ENCODE data around the gene ABCG1. TPM values are rescaled to one million over a fixed set of nuclear protein-coding genes. Genes with fewer than 3 reads are reported as not detected.
"Not testable (repeated sequence)": the region's sequence is repeated elsewhere in the genome, so short reads cannot be mapped to it uniquely, and the experiment has no call there.

Gene ABCG1
- 1 to 10 TPM in 2 of 3 donors, under 1 TPM in 1; 0.79 to 1.8 (median 1.7) TPM for total RNA-seq

DNA sequence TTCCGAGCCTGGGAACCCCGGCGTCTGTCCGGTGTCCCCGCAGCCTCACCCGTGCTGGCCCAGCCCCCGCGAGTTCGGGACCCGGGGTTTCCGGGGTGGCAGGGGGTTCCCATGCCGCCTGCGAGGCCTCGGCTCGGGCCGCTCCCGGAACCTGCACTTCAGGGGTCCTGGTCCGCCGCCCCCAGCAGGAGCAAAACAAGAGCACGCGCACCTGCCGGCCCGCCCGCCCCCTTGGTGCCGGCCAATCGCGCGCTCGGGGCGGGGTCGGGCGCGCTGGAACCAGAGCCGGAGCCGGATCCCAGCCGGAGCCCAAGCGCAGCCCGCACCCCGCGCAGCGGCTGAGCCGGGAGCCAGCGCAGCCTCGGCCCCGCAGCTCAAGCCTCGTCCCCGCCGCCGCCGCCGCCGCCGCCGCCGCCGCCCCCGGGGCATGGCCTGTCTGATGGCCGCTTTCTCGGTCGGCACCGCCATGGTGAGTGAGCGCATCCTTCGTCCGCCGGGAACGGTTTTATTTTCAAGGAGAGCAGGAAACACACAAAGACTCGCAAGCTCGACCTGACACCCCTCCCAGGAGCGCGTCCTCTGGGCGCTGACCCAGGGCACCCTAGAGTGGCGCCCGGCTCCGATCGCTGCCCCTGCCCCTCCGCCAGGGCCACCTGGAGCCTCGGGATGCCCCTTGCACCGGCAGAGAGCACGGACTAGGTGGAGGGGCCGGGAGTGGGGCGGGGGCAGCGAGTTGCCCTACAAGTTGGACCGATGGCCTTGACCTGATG lies at the start of gene ABCG1:
ABCG1 (plus strand) TSS at position 305 of the 770 bp plus-strand sequence; CDS start at position 428, 123 bp downstream.
- Mint-ChIP-seq H3K9me3 (peaks cover 5% of the 10 kb centered on the region), H3K36me3 (ENCODE audit: insufficient read depth) (peaks cover 3% of the 10 kb centered on the region), H3K4me1 (ENCODE audit: low read depth) (peaks cover 25% of the 10 kb centered on the region), H3K4me3 (peak within 1 kb of the TSS; percentile 93), H3K27me3 (ENCODE audit: low read depth) (no peaks in the 10 kb centered on the region)
- peak; percentile 29 for DNase-seq
- peak; percentile 72 to 82 for ATAC-seq

DNA sequence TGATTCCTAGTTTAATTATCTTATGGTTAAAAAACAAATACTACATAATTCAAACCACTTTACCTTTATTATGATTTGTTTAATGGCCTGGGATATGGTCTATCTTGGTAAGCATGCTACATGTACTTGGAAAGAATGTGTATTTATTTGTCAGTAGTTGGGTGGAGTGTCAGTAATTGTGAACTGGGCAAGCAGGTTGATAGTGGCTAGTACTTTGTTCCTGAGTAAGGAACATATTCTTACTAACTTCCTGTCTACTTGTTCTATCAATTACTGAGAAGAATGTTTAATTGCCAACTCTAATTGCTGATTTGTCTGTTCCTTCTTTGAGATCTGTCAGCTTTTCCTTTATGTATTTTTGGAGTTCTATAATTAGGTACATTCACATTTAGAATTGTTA lies 49.2 kb upstream of the ABCG1 start:
- ATAC-seq = no peak

DNA sequence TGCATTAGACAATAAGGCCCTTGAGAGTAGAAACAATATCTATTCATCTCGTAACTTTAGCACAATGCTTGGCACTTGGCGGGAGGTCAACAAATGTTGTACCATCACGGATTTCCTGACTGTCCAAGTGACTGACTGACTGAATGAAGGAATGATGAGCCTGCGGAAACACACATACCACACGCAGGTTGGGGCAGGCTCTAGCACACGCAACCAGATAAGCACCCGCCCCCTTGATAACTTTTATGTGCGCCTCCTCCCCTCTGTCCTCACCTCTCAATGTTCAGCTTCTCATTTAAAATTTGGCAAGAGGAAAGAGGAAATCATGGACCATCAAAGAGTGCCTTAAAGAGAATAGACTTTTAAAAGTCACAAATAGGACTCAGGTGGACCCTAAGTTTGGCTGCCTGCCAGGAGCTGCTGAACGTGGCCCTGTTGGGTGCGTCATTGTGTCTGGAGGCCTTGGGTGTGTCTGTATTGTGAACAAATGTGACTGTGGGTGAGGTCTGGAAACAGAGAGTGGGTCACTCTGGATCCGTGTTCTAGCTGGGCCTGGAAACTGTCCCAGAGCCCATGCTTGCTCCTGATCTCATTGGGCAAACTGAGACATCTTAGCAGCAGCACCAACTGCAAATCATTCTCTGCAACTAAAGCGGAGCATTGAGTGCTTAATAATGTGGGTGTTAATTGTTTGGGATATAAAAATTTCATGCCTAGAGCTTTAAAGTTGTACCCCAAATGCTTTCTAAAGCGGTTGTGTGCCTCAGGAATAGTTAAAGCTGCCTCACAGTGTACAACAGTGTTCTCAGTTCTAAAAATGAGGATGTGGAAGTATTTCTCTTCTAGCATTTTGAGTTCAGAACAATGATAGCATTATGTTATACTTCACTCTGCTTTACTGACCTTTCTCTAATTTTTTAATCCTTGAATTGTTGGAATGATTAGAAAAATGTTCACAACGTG lies 47.6 kb upstream of the ABCG1 start:
- DNase-seq (no peak), ATAC-seq (no peak)
- Mint-ChIP-seq H3K9me3 (no peaks in the 10 kb centered on the region), H3K4me3 (no peak overlapping the region), H3K4me1 (ENCODE audit: low read depth) (peaks cover 2% of the 10 kb centered on the region), H3K27me3 (ENCODE audit: low read depth) (no peaks in the 10 kb centered on the region), H3K36me3 (ENCODE audit: insufficient read depth) (no peaks in the 10 kb centered on the region)

More for the DNA sequence above, 49.2 kb upstream of the ABCG1 start:
- no peak for DNase-seq
- H3K9me3 Mint-ChIP-seq = no peaks in the 10 kb centered on the region
- no peaks in the 10 kb centered on the region for H3K36me3 Mint-ChIP-seq (ENCODE audit: insufficient read depth)
- H3K4me1 Mint-ChIP-seq (ENCODE audit: low read depth) = peaks cover 3% of the 10 kb centered on the region
- H3K4me3 Mint-ChIP-seq = no peak overlapping the region
- no peaks in the 10 kb centered on the region for H3K27me3 Mint-ChIP-seq (ENCODE audit: low read depth)

DNA sequence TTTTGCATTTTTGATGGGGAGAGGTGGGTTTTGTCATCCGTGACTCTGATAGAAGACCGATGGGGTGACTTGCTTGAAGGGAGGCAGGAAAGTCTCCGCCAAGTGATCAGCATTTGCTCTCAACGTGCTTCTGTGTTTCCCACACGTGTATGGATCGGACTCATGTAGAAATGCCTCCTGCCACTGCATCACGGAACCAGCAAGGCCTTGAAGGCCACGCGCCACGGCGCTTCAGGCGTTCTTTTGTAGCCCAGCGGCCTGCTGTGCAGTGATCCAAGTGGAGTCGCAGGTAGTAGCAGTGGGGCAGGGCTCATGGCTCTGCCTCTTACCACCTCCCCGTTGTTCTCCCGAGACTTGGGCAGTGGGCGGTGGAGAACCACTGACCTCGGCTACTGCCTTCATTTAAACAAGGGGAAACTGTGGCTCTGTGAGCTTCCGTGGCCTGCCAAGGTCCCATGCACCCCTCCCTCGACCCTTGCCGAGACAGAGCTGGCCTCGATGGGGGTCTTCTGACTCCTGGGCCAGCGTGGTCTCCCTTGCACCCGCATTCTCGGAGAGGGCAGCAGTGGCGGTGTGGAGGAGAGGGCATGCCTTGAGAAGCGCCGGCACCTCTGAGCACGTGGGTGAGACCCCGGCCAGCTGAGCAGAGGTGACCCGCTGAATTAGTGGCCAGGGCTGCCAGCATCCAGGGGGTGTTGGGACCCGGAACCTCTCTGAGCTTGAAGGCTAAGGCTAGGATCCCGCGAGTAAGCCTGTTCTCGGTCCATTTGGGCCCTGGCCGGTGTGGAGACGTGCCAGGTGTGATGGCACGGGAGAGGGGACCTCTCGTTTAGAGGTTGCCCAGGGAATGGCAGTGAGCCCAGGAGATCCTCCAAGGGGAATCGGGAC lies 46.1 kb upstream of the ABCG1 start:
- Mint-ChIP-seq H3K4me1 (ENCODE audit: low read depth) (peaks cover 2% of the 10 kb centered on the region), H3K36me3 (ENCODE audit: insufficient read depth) (no peaks in the 10 kb centered on the region), H3K4me3 (no peak overlapping the region)

DNA sequence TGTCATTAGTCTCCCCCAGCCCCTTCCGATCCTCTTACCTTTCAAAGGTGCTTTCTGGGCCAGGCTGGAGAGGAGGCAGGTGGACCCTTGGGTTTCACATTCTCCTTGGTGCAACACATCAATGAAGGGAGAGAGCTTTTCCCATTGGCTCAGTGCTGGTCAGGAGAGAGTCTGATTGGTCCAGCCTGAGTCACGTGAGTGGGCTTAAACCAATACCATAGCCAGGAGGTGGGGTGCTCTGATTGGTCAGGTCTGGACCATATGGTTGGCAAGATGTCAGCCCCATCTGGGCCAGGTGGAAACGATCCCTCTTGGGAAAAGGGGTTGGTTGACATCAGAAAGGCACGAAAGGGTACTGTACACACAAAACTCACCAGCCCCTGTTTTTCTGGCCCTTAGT lies 44.8 kb upstream of the ABCG1 start:
- Mint-ChIP-seq H3K4me1 (ENCODE audit: low read depth) (peaks cover 2% of the 10 kb centered on the region), H3K36me3 (ENCODE audit: insufficient read depth) (no peaks in the 10 kb centered on the region), H3K4me3 (no peak overlapping the region), H3K9me3 (no peaks in the 10 kb centered on the region), H3K27me3 (ENCODE audit: low read depth) (no peaks in the 10 kb centered on the region)
- DNase-seq = no peak
- no peak for ATAC-seq

More for the DNA sequence above, 46.1 kb upstream of the ABCG1 start:
- no peaks in the 10 kb centered on the region for H3K27me3 Mint-ChIP-seq (ENCODE audit: low read depth)
- no peaks in the 10 kb centered on the region for H3K9me3 Mint-ChIP-seq
- ATAC-seq (no peak), DNase-seq (no peak)

DNA sequence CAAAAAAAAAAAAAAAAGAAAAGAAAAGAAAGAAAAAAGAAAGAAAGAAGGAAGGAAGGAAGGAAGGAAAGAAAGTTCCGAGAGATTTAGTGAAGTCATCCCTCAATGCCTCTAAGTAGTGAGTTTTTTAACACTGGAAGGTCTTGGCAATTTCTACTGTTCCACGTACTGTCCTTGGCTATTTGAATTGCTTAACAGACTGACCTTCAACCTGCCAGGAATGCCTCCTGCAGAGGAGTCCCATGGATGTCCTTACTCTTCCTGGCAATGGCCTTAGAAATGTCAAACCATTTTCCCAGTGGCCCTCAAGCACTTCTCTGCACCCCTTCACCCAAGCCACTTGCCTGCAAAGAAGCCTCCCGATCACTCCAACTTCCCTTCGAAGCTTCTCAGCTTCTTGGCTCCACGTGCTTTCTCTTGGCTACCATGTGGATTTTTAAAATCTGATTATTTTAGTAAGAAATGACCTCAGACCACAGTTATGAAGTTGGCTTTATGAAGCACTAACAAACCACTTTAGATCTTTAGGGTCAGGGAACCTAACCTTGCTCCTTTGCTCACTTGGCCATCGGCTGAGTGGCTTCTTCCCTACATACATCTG lies 43.7 kb upstream of the ABCG1 start:
- Mint-ChIP-seq H3K4me3 (no peak overlapping the region), H3K9me3 (no peaks in the 10 kb centered on the region), H3K36me3 (ENCODE audit: insufficient read depth) (no peaks in the 10 kb centered on the region), H3K4me1 (ENCODE audit: low read depth) (peaks cover 1% of the 10 kb centered on the region), H3K27me3 (ENCODE audit: low read depth) (no peaks in the 10 kb centered on the region)
- ATAC-seq (no peak), DNase-seq (no peak)

DNA sequence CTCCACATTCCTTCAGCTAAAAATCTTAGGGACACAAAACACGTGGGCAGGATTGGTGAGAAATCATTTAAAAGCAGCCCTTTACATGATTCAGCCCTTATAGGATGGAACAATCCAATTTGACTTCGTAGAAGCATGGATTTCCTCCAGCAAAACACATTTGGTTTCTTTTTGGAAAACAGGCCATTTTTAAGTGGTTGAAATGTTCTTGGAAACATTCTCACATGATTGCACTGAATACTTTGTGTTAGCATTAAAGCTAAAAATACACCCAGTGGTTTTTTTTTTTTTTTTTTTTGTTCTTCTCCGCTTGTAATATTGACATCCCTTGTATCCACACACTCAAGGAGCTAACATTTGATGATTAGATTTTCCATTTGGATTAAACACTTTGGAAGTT lies 42.1 kb upstream of the ABCG1 start:
- no peaks in the 10 kb centered on the region for H3K4me1 Mint-ChIP-seq (ENCODE audit: low read depth)

DNA sequence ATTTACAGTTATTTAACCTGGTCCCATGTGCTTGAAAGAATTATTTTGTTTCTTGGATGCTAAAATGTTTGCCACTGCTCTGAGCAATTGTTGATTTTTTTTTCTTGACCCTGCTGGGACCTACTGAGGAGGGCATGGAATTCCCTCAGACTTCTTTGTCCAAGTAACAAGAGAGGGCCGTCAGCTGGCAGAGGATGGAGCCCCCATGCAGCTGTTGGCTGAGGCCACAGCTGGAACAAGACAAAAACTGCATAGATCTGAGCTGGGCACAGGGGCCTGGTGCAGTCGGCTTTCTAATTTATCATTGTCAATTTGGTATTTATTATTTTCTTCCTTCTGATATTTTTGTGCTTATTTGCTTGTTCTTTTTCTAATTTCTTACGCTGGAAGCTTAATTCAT lies 39.6 kb upstream of the ABCG1 start:
- ATAC-seq (no peak), DNase-seq (no peak)
- H3K9me3 Mint-ChIP-seq = no peaks in the 10 kb centered on the region
- H3K36me3 Mint-ChIP-seq (ENCODE audit: insufficient read depth) = no peaks in the 10 kb centered on the region
- no peak overlapping the region for H3K4me3 Mint-ChIP-seq
- no peaks in the 10 kb centered on the region for H3K27me3 Mint-ChIP-seq (ENCODE audit: low read depth)
- H3K4me1 Mint-ChIP-seq (ENCODE audit: low read depth) = no peaks in the 10 kb centered on the region

More for the DNA sequence above, 42.1 kb upstream of the ABCG1 start:
- Mint-ChIP-seq H3K9me3 (no peaks in the 10 kb centered on the region), H3K4me3 (no peak overlapping the region), H3K27me3 (ENCODE audit: low read depth) (no peaks in the 10 kb centered on the region), H3K36me3 (ENCODE audit: insufficient read depth) (no peaks in the 10 kb centered on the region)
- ATAC-seq = no peak
- DNase-seq = no peak

DNA sequence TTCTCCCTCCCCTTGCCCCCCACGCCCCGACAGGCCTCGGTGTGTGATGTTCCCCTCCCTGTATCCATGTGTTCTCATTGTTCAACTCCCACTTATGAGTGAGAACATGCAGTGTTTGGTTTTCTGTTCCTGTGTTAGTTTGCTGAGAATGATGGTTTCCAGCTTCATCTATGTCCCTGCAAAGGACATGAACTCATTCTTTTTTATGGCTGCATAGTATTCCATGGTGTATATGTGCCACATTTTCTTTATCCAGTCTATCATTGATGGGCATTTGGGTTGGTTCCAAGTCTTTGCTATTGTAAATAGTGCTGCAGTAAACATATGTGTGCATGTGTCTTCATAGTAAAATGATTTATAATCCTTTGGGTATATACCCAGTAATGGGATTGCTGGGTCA lies 38.9 kb upstream of the ABCG1 start:
- not testable (repeated sequence) for H3K4me1 Mint-ChIP-seq (ENCODE audit: low read depth); H3K27me3 Mint-ChIP-seq (ENCODE audit: low read depth); ATAC-seq; H3K36me3 Mint-ChIP-seq (ENCODE audit: insufficient read depth); H3K4me3 Mint-ChIP-seq; H3K9me3 Mint-ChIP-seq; DNase-seq

DNA sequence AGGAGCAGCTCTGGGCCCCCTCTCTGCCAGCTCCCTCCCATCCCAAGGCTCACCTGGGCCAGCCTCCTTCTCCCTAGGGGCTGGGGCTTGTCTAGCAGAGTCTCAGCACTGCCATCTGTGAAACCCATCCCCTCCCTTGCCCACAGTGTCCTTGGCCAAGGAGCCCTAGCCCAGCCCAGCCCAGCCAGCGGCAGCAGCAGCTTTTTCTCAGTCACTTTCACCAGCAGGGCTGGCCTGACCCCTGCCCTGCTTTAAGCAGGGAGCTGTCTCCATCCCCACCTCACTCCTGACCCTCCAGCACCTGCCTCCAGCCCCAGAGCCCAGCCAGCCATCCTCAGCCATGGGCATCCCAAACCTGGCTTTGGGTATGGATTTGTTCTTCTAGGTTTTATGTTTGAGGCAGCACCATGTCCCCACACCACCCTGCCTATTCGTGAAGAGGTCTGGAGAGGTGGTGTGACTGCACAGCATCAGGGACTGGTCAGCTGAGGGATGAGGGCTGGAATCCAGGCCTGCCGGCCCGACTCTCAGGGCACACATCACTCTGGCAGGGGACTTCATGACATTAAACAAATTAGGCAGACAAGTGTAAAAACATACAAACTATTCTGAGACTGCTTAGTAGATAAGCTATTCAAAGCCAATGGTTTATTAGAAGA lies 36.1 kb upstream of the ABCG1 start:
- DNase-seq (no peak), ATAC-seq (no peak)
- H3K9me3 Mint-ChIP-seq = peaks cover 10% of the 10 kb centered on the region
- no peak overlapping the region for H3K4me3 Mint-ChIP-seq
- H3K36me3 Mint-ChIP-seq (ENCODE audit: insufficient read depth) = peaks cover 4% of the 10 kb centered on the region
- H3K27me3 Mint-ChIP-seq (ENCODE audit: low read depth) = no peaks in the 10 kb centered on the region
- peaks cover 26% of the 10 kb centered on the region for H3K4me1 Mint-ChIP-seq (ENCODE audit: low read depth)

DNA sequence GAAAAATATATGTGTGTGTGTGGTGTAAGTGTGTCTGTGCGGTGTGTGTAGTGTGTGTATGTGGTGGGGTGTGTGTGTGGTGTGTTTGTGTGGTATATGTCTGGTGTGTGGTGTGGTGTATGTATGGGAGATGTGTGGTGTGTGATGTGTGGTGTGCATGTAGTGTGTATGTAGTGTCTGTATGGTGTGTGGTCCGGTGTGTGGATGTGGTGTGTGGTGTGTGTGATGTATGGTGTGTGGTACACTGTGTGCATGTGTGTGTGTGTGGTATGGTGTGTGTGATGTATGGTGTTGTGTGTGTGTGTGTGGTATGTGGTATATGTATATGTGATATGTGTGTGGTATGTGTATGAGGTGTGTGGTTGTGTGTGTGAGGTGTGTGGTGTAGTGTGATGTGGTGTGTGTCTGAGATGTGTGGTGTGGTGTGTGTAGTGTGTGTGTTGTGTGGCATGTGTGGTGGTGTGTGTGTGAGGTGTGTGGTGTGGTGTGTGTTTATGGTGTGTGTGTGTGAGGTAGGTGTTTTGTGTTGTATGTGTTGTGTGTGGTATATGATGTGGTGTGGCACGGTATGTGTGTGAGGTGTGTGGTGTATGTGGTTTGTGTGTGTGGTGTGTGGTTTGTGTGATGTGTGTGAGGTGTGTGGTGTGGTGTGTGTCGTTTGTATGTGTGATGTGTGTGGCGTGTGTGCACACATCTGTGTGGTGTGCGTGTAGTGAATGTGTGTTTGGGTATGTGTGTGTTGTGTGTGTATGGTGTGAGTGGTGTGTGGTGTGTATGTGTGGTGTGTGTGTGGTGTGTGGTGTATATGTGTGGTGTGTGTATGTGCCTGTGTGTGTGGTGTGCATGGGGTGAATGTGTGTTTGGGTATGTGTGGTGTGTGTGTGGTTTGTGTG lies 35.3 kb upstream of the ABCG1 start:
- DNase-seq (no peak), ATAC-seq (no peak)
- H3K36me3 Mint-ChIP-seq (ENCODE audit: insufficient read depth) = peaks cover 4% of the 10 kb centered on the region
- no peak overlapping the region for H3K4me3 Mint-ChIP-seq
- H3K9me3 Mint-ChIP-seq = peaks cover 10% of the 10 kb centered on the region
- no peaks in the 10 kb centered on the region for H3K27me3 Mint-ChIP-seq (ENCODE audit: low read depth)
- H3K4me1 Mint-ChIP-seq (ENCODE audit: low read depth) = peaks cover 34% of the 10 kb centered on the region

DNA sequence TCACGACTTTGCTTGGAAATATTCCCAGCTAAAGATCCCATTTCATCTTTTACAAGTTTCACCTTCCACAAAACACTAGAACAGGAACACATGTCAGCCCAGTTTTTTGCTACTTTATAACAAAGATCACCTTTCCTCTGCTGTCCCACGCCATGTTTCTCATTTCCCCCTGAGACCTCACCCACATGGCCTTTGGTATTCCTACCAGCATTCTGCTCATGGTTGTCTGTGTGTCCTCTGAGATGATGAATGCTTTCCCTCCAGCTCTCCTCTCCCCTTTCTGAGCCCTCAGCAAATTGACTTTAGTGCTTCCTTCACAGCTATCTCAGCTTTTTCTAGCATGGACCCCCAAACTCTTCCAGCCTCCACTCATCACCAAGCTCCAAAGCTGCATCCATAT lies 32.3 kb upstream of the ABCG1 start:
- peaks cover 57% of the 10 kb centered on the region for H3K4me1 Mint-ChIP-seq (ENCODE audit: low read depth)
- DNase-seq (no peak), ATAC-seq (no peak)
- H3K36me3 Mint-ChIP-seq (ENCODE audit: insufficient read depth) = peaks cover 4% of the 10 kb centered on the region
- no peak overlapping the region for H3K4me3 Mint-ChIP-seq
- no peaks in the 10 kb centered on the region for H3K27me3 Mint-ChIP-seq (ENCODE audit: low read depth)
- H3K9me3 Mint-ChIP-seq = peaks cover 10% of the 10 kb centered on the region
